GM23248 (cell line): ENCODE results near the gene CABP1. TPM values are rescaled to one million over a fixed set of nuclear protein-coding genes. Genes with fewer than 3 reads are reported as not detected.

ENCODE experiments used
- DNase-seq: peaks from one replicate; pipeline ENCODE4 v3.0.0-alpha.2; 2015
- H2AFZ ChIP-seq: fragments of 200-600 bp; sonication (generic); 2 replicates; pipeline ENCODE4 v1.6.1; 2016; ENCODE audit warnings: antibody characterized with exemption
- H3F3A ChIP-seq: fragments of 200-600 bp; sonication (generic); 2 replicates; pipeline ENCODE4 v1.6.1; 2016; ENCODE audit warnings: mild to moderate bottlenecking, antibody characterized with exemption, mixed run types; ENCODE audit not compliant: insufficient read depth
- H3K27ac ChIP-seq: fragments of 200-600 bp; sonication (generic); 2 replicates; pipeline ENCODE4 v1.5.1; 2016; ENCODE audit warnings: mild to moderate bottlenecking
- H3K27me3 ChIP-seq: fragments of 200-600 bp; sonication (generic); replicated peaks from 2 replicates; pipeline ENCODE4 v1.6.1; 2016; ENCODE audit warnings: mild to moderate bottlenecking; ENCODE audit not compliant: insufficient read depth
- H3K36me3 ChIP-seq: fragments of 200-600 bp; sonication (generic); 2 replicates; pipeline ENCODE4 v1.6.1; 2016; ENCODE audit warnings: low read depth, mild to moderate bottlenecking
- H3K4me1 ChIP-seq: fragments of 200-600 bp; sonication (generic); 2 replicates; pipeline ENCODE4 v1.6.1; 2016; ENCODE audit warnings: mild to moderate bottlenecking; ENCODE audit not compliant: insufficient read depth
- H3K4me2 ChIP-seq: fragments of 200-600 bp; sonication (generic); one replicate; pipeline ENCODE4 v1.6.1; 2016; ENCODE audit warnings: mild to moderate bottlenecking; ENCODE audit not compliant: unreplicated experiment
- H3K4me3 ChIP-seq: fragments of 200-600 bp; sonication (generic); 2 replicates; pipeline ENCODE4 v1.5.1; 2016; ENCODE audit warnings: mild to moderate bottlenecking
- H3K79me2 ChIP-seq: fragments of 200-600 bp; sonication (generic); 2 replicates; pipeline ENCODE4 v1.6.1; 2016; ENCODE audit warnings: mild to moderate bottlenecking; ENCODE audit not compliant: insufficient read depth
- H3K9ac ChIP-seq: fragments of 200-600 bp; sonication (generic); 2 replicates; pipeline ENCODE4 v1.6.1; 2016; ENCODE audit warnings: mild to moderate bottlenecking
- H3K9me2 ChIP-seq: fragments of 200-600 bp; sonication (generic); 2 replicates; pipeline ENCODE4 v1.6.1; 2016; ENCODE audit warnings: mixed run types, mild to moderate bottlenecking, moderate library complexity; ENCODE audit not compliant: insufficient read depth
- H3K9me3 ChIP-seq: fragments of 200-600 bp; sonication (generic); one replicate; pipeline ENCODE4 v1.6.1; 2017; ENCODE audit warnings: low read depth
- H4K20me1 ChIP-seq: fragments of 200-600 bp; sonication (generic); 2 replicates; pipeline ENCODE4 v1.6.0; 2016; ENCODE audit not compliant: insufficient read depth
- EZH2 ChIP-seq: fragments of 200-600 bp; sonication (generic); IDR thresholded peaks from 2 replicates; pipeline ENCODE4 v1.6.1; 2018; ENCODE audit warnings: antibody characterized with exemption, mild to moderate bottlenecking; ENCODE audit not compliant: insufficient read depth, poor library complexity, severe bottlenecking
- EZH2phosphoT487 ChIP-seq: fragments of 200-600 bp; sonication (generic); IDR thresholded peaks from 2 replicates; pipeline ENCODE4 v1.6.1; 2018; ENCODE audit warnings: antibody characterized with exemption, moderate library complexity, mild to moderate bottlenecking, low read depth; ENCODE audit not compliant: insufficient read depth
- WGBS, 2 experiments: methylation state at CpG; one replicate each; pipeline ENCODE4 v1.1.6; 2015 to 2017; ENCODE audit warnings: low lambda C conversion rate in 2 of 2, low coverage in 1 of 2; ENCODE audit errors: missing lambda C conversion rate in 2 of 2; 5-methylcytosine and 5-hydroxymethylcytosine counted together
- in situ Hi-C: fragments of 300-500 bp; cut with MboI; formaldehyde crosslinking; loops from 2 replicates; pipeline ENCODE4 v1.15.0; 2020
- polyA plus RNA-seq: library from polyadenylated mRNA; unstranded; fragments of >200 nt; fragmentation: Nextera tagmentation; extraction: Ambion mirVana; gene quantifications from 2 replicates; pipeline ENCODE4 v1.2.1, GENCODE V29; 2016
- total RNA-seq: library from RNA; depleted of rRNA; stranded (reverse); fragments of >200 nt; shearing (Covaris generic); gene quantifications from 2 replicates; pipeline ENCODE4 v1.2.3, GENCODE V29; 2014

CABP1 gene
- total and polyA plus RNA-seq, 2 experiments from 2014 or later = not detected

DNA sequence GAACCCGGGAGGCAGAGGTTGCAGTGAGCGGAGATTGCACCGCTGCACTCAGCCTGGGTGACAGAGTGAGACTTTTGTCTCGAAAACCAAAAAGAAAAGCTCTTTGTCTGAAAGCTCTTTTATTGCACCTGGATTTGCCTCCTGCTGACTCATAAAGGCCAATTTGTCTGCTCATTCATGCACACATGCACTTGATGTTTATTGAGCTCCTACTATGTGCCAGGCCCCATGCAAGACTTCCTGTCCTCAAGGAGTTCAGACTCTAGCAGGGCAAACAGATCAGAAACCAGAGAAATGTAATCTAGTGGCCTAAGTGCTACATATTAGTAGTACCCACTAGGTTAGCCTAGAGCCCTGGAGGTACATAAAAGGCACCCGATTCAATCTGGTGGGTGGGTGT, 30.2 kb downstream of the CABP1 start:
- Histone ChIP-seq H4K20me1 (no peaks in the 10 kb centered on the region), H3K27me3 (no peaks in the 10 kb centered on the region), H2AFZ (no peak overlapping the region), H3K27ac (no peak overlapping the region), H3K4me1 (no peaks in the 10 kb centered on the region), H3K4me3 (no peak overlapping the region), H3K4me2 (no peak overlapping the region), H3K9me2 (no peaks in the 10 kb centered on the region), H3K9me3 (no peaks in the 10 kb centered on the region), H3K9ac (no peak overlapping the region), H3K36me3 (no peaks in the 10 kb centered on the region), H3F3A (no peaks in the 10 kb centered on the region), H3K79me2 (no peaks in the 10 kb centered on the region)
- DNase-seq = no peak
- WGBS, 2 experiments = 92 to 97% methylated on average over 5 of the region's 5 CpGs
- in situ Hi-C loops = no loop called here
- no peak for TF ChIP-seq EZH2phosphoT487
- no peak for TF ChIP-seq EZH2

- DNase-seq = no peak
- no peak overlapping the region for H3K4me2 ChIP-seq
- no peaks in the 10 kb centered on the region for H3K36me3 ChIP-seq
- no peaks in the 10 kb centered on the region for H3K27me3 ChIP-seq
- H3K79me2 ChIP-seq = no peaks in the 10 kb centered on the region
- no peaks in the 10 kb centered on the region for H3K9me2 ChIP-seq
- 78 to 82% methylated on average over 6 of the region's 6 CpGs for WGBS, 2 experiments
- no peak overlapping the region for H2AFZ ChIP-seq
- no peaks in the 10 kb centered on the region for H4K20me1 ChIP-seq
- in situ Hi-C loops = no loop called here
- H3K4me3 ChIP-seq = no peak overlapping the region
- no peak for TF ChIP-seq EZH2
- TF ChIP-seq EZH2phosphoT487 = no peak
- no peaks in the 10 kb centered on the region for H3F3A ChIP-seq
- H3K9me3 ChIP-seq = no peaks in the 10 kb centered on the region
- H3K4me1 ChIP-seq = no peaks in the 10 kb centered on the region
- H3K27ac ChIP-seq = no peak overlapping the region
- H3K9ac ChIP-seq = no peak overlapping the region
Observed at GRCh38 chr12:120674097-120674636, 33.7 kb downstream of the CABP1 start.

GRCh38 chr12:120677765-120678473, 37.5 kb downstream of the CABP1 start:
- Histone ChIP-seq H3F3A (no peaks in the 10 kb centered on the region), H3K36me3 (no peaks in the 10 kb centered on the region), H3K4me1 (no peaks in the 10 kb centered on the region), H3K79me2 (no peaks in the 10 kb centered on the region), H3K9me2 (no peaks in the 10 kb centered on the region), H3K27ac (no peak overlapping the region), H3K9ac (no peak overlapping the region), H3K4me3 (no peak overlapping the region), H2AFZ (no peak overlapping the region), H3K27me3 (no peaks in the 10 kb centered on the region), H4K20me1 (no peaks in the 10 kb centered on the region), H3K4me2 (no peak overlapping the region), H3K9me3 (no peaks in the 10 kb centered on the region)
- TF ChIP-seq EZH2 (no peak), EZH2phosphoT487 (no peak)
- peak; percentile 52 for DNase-seq
- WGBS, 2 experiments = 73 to 75% methylated on average over 7 of the region's 7 CpGs
- in situ Hi-C loops = no loop called here

DNA sequence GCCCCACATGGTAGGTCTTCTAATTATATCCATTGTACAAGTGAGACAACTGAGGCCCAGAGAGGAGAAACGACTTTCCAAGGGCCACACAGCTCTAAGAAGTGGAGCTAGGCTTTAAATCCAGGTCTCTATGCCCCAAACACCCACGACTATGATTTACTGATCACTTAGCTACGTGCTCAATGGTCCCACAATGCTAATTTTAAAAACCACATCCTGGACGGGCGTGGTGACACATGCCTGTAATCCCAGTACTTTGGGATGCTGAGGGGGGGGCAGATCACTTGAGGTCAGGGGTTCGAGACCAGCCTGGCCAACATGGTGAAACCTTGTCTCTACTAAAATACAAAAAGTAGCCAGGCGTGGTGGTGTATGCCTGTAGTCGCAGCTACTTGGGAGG, 38.1 kb downstream of the CABP1 start:
- H3K9me2 ChIP-seq = no peaks in the 10 kb centered on the region
- no peaks in the 10 kb centered on the region for H3K4me1 ChIP-seq
- H3K27ac ChIP-seq = no peak overlapping the region
- no peaks in the 10 kb centered on the region for H3F3A ChIP-seq
- H2AFZ ChIP-seq = no peak overlapping the region
- no peak overlapping the region for H3K9ac ChIP-seq
- no peaks in the 10 kb centered on the region for H3K9me3 ChIP-seq
- WGBS, 2 experiments = 61 to 65% methylated on average over 8 of the region's 8 CpGs
- no peak overlapping the region for H3K4me2 ChIP-seq
- no peak for TF ChIP-seq EZH2
- TF ChIP-seq EZH2phosphoT487 = no peak
- H4K20me1 ChIP-seq = no peaks in the 10 kb centered on the region
- no peak overlapping the region for H3K4me3 ChIP-seq
- in situ Hi-C loops = no loop called here
- no peaks in the 10 kb centered on the region for H3K27me3 ChIP-seq
- no peaks in the 10 kb centered on the region for H3K79me2 ChIP-seq
- no peak for DNase-seq
- H3K36me3 ChIP-seq = no peaks in the 10 kb centered on the region
